Stimulated activated CD4-positive, alpha-beta T cell treated with anti-CD3 and anti-CD28 coated beads, Interleukin-4, amount 100 ng/mL, for 48 hours (primary cell): ENCODE measurements around the gene SLC43A2.

Source experiments
- DNase-seq, 2 donors: peaks; one replicate each; pipeline ENCODE4 v3.0.0-alpha.2; 2020; ENCODE audit warnings: low read depth in 2 of 2

Gene SLC43A2

GRCh38 chr17:1643999-1644492 lies 15.4 kb upstream of the SLC43A2 start:
- no peak for DNase-seq

DNA sequence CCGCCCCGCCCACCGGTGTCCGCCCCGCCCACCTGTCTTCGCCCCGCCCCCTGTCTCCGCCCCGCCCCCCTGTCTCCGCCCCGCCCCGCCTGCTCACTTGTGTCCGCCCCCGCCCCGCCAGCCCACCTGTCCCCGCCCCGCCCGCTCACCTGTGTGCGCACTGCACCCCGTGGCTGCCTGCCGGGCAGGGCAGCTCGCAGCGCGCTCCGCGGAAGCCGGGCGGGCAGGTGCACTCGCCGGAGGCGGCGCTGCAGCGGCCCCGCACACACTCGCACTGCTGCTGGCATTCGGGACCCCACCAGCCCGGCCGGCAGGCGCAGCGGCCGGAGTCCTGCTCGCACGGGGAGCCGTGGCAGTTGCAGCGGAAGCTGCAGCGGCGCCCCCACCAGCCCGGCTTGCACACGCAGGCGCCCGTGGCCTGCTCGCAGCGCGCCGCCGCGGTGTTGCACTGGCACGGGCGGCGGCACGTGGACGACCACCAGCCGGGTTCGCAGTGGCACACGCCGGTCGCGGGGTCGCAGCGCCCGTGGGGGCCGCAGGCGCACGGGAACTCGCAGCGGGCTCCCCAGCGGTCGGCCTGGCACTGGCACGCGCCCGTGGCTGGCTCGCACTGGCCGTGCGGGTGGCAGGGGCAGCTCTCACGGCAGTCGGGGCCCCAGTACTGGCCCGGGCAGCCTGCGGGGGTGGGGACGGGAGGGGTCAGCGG lies 14.8 kb upstream of the SLC43A2 start:
- DNase-seq, result peak; percentile 34 to 38

- DNase-seq, result no peak
Measured at GRCh38 chr17:1641065-1641403, 12.4 kb upstream of the SLC43A2 start.

GRCh38 chr17:1640329-1641064 lies 11.9 kb upstream of the SLC43A2 start:
- DNase-seq, result no peak

GRCh38 chr17:1639549-1640180 lies 11.0 kb upstream of the SLC43A2 start:
- DNase-seq, result no peak

DNA sequence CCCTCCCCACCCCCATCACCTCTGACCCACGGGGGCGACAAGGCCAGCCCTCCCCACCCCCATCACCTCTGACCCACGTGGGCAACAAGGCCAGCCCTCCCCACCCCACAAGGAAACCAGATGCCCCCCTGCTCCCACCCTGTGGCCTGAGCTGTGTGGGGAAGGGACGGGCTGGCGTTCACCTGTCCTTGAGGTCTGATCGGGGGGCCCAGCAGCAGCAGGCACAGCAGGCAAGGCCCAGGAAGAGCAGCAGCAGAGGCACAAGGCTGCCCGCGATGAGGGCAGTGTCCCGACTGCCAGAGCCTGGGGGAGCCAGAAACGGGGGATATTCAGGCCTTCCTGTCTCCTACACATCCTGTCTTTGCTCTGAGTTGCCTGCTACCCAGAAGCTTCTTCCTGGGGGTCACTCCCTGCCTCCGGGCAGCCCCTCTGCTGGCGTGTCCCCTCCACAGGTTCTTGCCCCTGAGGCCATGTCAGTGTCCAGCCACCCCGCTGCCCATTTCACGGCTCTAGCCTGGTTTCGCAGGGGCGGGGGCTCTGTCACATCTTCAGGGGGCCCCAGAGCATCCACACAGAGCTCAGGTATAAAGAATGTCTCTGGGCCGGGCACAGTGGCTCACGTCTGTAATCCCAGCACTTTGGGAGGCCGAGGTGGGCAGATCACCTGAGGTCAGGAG lies 10.1 kb upstream of the SLC43A2 start:
- no peak for DNase-seq

- no peak for DNase-seq
Measured at GRCh38 chr17:1638171-1638590, 9.5 kb upstream of the SLC43A2 start.

- no peak for DNase-seq
Measured at GRCh38 chr17:1636732-1637285, 8.2 kb upstream of the SLC43A2 start.

- DNase-seq, result no peak
Measured at GRCh38 chr17:1635675-1636465, 7.2 kb upstream of the SLC43A2 start.

GRCh38 chr17:1634841-1635650 lies 6.4 kb upstream of the SLC43A2 start:
- DNase-seq, result no peak

GRCh38 chr17:1630662-1631061 lies 2.0 kb upstream of the SLC43A2 start:
- no peak for DNase-seq

- DNase-seq, result peak; percentile 80
Measured at GRCh38 chr17:1629504-1630310, 1.1 kb upstream of the SLC43A2 start.

GRCh38 chr17:1628856-1629503 lies 346 bp upstream of the SLC43A2 start:
- DNase-seq, result peak; percentile 79 to 85

DNA sequence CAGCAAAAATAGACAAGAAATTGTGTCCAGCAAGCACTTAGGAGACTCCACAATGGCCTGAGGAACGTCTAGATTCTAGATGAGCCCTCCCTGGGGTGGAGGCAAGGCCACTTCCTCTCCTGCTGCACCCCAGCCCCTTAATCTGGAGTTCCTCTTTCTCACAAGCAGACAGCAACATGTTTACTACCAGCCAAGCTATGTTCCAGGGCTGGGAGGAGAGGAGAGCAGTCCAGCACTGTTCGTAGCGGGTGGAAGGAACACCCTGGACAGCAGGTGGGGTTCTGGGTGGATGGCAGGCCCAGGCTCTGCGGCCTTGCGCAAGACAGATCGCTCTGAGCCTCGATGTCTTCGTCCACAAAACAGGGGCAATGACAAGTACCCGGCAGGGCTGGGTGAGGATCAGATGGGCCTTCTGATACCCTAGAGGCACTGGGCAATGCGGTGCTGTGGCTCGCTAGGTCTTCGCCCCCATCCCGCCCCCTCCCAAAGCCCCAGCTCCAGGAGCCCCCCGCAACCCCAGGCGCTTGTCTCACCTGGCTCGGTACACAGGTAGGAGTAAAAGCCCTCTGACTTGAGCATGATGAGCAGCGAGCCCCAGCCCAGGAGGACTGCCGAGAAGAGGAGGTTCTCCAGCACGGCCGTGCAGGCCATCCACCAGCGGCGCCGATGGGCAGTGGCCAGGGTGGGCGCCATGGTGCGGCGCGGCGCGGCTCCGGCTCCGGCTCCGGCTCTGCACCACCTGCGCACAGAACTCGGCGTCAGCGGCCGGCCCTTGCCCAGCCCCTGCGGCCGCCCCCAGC lies 1.3 kb downstream of the SLC43A2 start:
- no peak for DNase-seq

DNA sequence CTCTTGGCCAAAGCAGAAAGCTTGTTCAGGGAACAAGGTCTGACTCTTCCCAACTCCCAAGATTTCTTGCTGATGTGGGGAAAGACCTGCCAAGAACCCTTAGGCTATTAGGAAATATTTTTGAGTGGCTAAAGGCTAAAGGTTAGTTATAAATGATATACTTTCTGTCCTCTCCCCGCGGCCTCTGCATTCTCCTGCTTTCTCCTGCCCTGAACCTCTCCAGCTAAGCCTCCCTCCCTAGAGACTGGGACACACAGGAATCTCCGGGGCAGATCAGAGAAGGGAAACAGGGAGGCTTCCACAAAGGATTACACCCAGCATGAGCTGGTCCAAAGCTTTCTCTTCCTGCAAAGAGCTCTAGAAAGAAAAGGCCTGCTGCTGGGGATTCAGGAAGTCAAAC lies 2.3 kb downstream of the SLC43A2 start:
- DNase-seq, result no peak

- no peak for DNase-seq
Measured at GRCh38 chr17:1625581-1625980, 3.1 kb downstream of the SLC43A2 start.

- no peak for DNase-seq
Measured at GRCh38 chr17:1625053-1625452, 3.6 kb downstream of the SLC43A2 start.

- no peak for DNase-seq
Measured at GRCh38 chr17:1624650-1625049, 4.0 kb downstream of the SLC43A2 start.
